D721Med (cell line): ENCODE results near the gene PKIG.

Source experiments
- DNase-seq: peaks from one replicate; pipeline ENCODE4 v3.0.0; 2011; ENCODE audit warnings: low spot score; ENCODE audit not compliant: insufficient read length
- FAIRE-seq: peaks from 2 replicates; lab custom pipeline; 2011; peaks lifted over from hg19 to GRCh38; lab: Jason Lieb, UNC
- CTCF ChIP-seq: IDR thresholded peaks from 2 replicates; pipeline ENCODE4 v1.5.1; 2012; ENCODE audit warnings: mild to moderate bottlenecking, control low read depth; ENCODE audit not compliant: insufficient read depth; ENCODE audit errors: missing control alignments

The PKIG gene

GRCh38 chr20:44637522-44638372 lies 55.4 kb downstream of the PKIG start:
- FAIRE-seq (no peak), DNase-seq (no peak)
- no peak for TF ChIP-seq CTCF

GRCh38 chr20:44640522-44640921 lies 58.1 kb downstream of the PKIG start:
- FAIRE-seq (no peak), DNase-seq (no peak)
- no peak for TF ChIP-seq CTCF

- no peak for FAIRE-seq
- no peak for DNase-seq
- TF ChIP-seq CTCF = no peak
Observed at GRCh38 chr20:44641325-44641724, 58.9 kb downstream of the PKIG start.

GRCh38 chr20:44642203-44643153 lies 60.1 kb downstream of the PKIG start:
- no peak for FAIRE-seq
- TF ChIP-seq CTCF = no peak
- DNase-seq = no peak

- no peak for FAIRE-seq
- no peak for DNase-seq
- no peak for TF ChIP-seq CTCF
Observed at GRCh38 chr20:44643154-44643519, 60.8 kb downstream of the PKIG start.

- no peak for DNase-seq
- no peak for FAIRE-seq
- TF ChIP-seq CTCF = no peak
Observed at GRCh38 chr20:44643596-44644229, 61.3 kb downstream of the PKIG start.
